HEK293 (cell line): ENCODE results near the gene CRYZL1.
"Not testable (repeated sequence)": the region's sequence is repeated elsewhere in the genome, so short reads cannot be mapped to it uniquely, and the experiment has no call there.

ENCODE experiments used
- CTCF ChIA-PET: fragments of 350-600 bp; formaldehyde crosslinking; extraction: SDS; loops from one replicate; lab custom pipeline; 2021; ENCODE audit warnings: antibody characterized with exemption; lab: Yijun Ruan, JAX
- POLR2A ChIA-PET: fragments of 300-600 bp; formaldehyde crosslinking; extraction: SDS; loops from one replicate; lab custom pipeline; 2020; ENCODE audit warnings: antibody characterized with exemption, inconsistent platforms; lab: Yijun Ruan, JAX
- H3K27ac ChIP-seq: fragments of 200-500 bp; sonication (Bioruptor generic); 2 replicates; pipeline ENCODE4 v1.5.1; 2014; ENCODE audit warnings: low read depth, low read length, control low read depth, inconsistent platforms; ENCODE audit errors: extremely low read depth
- H3K36me3 ChIP-seq, 2 experiments: fragments of 200-500 bp in 1 of 2; sonication (Bioruptor generic) in 1 of 2; 1 replicate in 1 of 2; 2 replicates in 1 of 2; pipeline ENCODE4 v1.5.1; 2014 to 2017; ENCODE audit warnings: inconsistent platforms in 2 of 2, low read length in 2 of 2; ENCODE audit not compliant: control insufficient read depth in 2 of 2, insufficient read depth in 1 of 2
- H3K4me1 ChIP-seq: fragments of 200-500 bp; sonication (Bioruptor generic); 2 replicates; pipeline ENCODE4 v1.5.1; 2014; ENCODE audit warnings: mild to moderate bottlenecking, low read length, inconsistent platforms; ENCODE audit not compliant: control insufficient read depth, insufficient read depth
- H3K4me3 ChIP-seq: 2 replicates; pipeline ENCODE4 v1.5.1; 2011; ENCODE audit warnings: low read depth, mild to moderate bottlenecking, control low read depth, low read length, moderate library complexity
- H3K9me3 ChIP-seq: fragments of 200-500 bp; sonication (Bioruptor generic); 2 replicates; pipeline ENCODE4 v1.5.1; 2014; ENCODE audit warnings: low read depth, low read length, inconsistent platforms; ENCODE audit not compliant: control insufficient read depth, insufficient read depth
- GLIS1 ChIP-seq: fragments of 450-650 bp; formaldehyde crosslinking; IDR thresholded peaks from 2 replicates; pipeline ENCODE4 v1.5.1; 2016; ENCODE audit warnings: missing biosample characterization, missing genetic modification characterization
- KLF1 ChIP-seq: fragments of 450-650 bp; formaldehyde crosslinking; IDR thresholded peaks from 2 replicates; pipeline ENCODE4 v1.5.1; 2016; ENCODE audit warnings: missing biosample characterization, missing genetic modification characterization
- WT1 ChIP-seq: fragments of 450-650 bp; formaldehyde crosslinking; IDR thresholded peaks from 2 replicates; pipeline ENCODE4 v1.5.1; 2016; ENCODE audit warnings: missing biosample characterization, missing genetic modification characterization
- ZNF112 ChIP-seq: fragments of 450-650 bp; formaldehyde crosslinking; IDR thresholded peaks from 2 replicates; pipeline ENCODE4 v1.5.0; 2017; ENCODE audit warnings: missing biosample characterization, missing genetic modification characterization
- ZNF146 ChIP-seq: fragments of 450-650 bp; formaldehyde crosslinking; IDR thresholded peaks from 2 replicates; pipeline ENCODE4 v1.5.1; 2016; ENCODE audit warnings: missing biosample characterization, missing genetic modification characterization
- ZNF174 ChIP-seq: fragments of 450-650 bp; formaldehyde crosslinking; IDR thresholded peaks from 2 replicates; pipeline ENCODE4 v1.5.0; 2017; ENCODE audit warnings: missing biosample characterization, mild to moderate bottlenecking, missing genetic modification characterization
- ZNF302 ChIP-seq: fragments of 450-650 bp; formaldehyde crosslinking; IDR thresholded peaks from 2 replicates; pipeline ENCODE4 v1.5.1; 2016; ENCODE audit warnings: missing biosample characterization, missing genetic modification characterization, low read depth
- ZNF580 ChIP-seq: fragments of 450-650 bp; formaldehyde crosslinking; IDR thresholded peaks from 2 replicates; pipeline ENCODE4 v1.5.1; 2016; ENCODE audit warnings: missing biosample characterization, missing genetic modification characterization
- ZNF776 ChIP-seq: fragments of 450-650 bp; formaldehyde crosslinking; IDR thresholded peaks from 2 replicates; pipeline ENCODE4 v1.5.0; 2017; ENCODE audit warnings: missing biosample characterization, missing genetic modification characterization, borderline replicate concordance
- TF ChIP-seq, protein P1 (sequence below): fragments of 450-650 bp; formaldehyde crosslinking; IDR thresholded peaks from 2 replicates; pipeline ENCODE4 v1.5.1; 2016; ENCODE audit warnings: missing biosample characterization, missing genetic modification characterization
- TF ChIP-seq, protein P2 (sequence below): fragments of 450-650 bp; formaldehyde crosslinking; IDR thresholded peaks from 2 replicates; pipeline ENCODE4 v1.5.1; 2016; ENCODE audit warnings: missing biosample characterization, missing genetic modification characterization
- TF ChIP-seq, protein P3 (sequence below): fragments of 450-650 bp; formaldehyde crosslinking; IDR thresholded peaks from 2 replicates; pipeline ENCODE4 v1.5.1; 2016; ENCODE audit warnings: missing biosample characterization, missing genetic modification characterization
- TF ChIP-seq, protein P4 (sequence below): fragments of 450-650 bp; formaldehyde crosslinking; IDR thresholded peaks from 2 replicates; pipeline ENCODE4 v1.5.1; 2016; ENCODE audit warnings: missing biosample characterization, missing genetic modification characterization

Gene CRYZL1

GRCh38 chr21:33680870-33681269, 39.3 kb upstream of the CRYZL1 start (continued):
- TF ChIP-seq ZNF174 (no peak), ZNF112 (tag by site-specific recombination) (no peak), ZNF776 (tag by site-specific recombination) (no peak), WT1 (no peak)
- TF ChIP-seq, protein P1, sequence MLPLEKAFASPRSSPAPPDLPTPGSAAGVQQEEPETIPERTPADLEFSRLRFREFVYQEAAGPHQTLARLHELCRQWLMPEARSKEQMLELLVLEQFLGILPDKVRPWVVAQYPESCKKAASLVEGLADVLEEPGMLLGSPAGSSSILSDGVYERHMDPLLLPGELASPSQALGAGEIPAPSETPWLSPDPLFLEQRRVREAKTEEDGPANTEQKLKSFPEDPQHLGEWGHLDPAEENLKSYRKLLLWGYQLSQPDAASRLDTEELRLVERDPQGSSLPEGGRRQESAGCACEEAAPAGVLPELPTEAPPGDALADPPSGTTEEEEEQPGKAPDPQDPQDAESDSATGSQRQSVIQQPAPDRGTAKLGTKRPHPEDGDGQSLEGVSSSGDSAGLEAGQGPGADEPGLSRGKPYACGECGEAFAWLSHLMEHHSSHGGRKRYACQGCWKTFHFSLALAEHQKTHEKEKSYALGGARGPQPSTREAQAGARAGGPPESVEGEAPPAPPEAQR, result no peak
- TF ChIP-seq, protein P2, sequence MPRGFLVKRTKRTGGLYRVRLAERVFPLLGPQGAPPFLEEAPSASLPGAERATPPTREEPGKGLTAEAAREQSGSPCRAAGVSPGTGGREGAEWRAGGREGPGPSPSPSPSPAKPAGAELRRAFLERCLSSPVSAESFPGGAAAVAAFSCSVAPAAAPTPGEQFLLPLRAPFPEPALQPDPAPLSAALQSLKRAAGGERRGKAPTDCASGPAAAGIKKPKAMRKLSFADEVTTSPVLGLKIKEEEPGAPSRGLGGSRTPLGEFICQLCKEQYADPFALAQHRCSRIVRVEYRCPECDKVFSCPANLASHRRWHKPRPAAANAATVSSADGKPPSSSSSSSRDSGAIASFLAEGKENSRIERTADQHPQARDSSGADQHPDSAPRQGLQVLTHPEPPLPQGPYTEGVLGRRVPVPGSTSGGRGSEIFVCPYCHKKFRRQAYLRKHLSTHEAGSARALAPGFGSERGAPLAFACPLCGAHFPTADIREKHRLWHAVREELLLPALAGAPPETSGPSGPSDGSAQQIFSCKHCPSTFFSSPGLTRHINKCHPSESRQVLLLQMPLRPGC (tag by site-specific recombination), result no peak
- TF ChIP-seq, protein P3, sequence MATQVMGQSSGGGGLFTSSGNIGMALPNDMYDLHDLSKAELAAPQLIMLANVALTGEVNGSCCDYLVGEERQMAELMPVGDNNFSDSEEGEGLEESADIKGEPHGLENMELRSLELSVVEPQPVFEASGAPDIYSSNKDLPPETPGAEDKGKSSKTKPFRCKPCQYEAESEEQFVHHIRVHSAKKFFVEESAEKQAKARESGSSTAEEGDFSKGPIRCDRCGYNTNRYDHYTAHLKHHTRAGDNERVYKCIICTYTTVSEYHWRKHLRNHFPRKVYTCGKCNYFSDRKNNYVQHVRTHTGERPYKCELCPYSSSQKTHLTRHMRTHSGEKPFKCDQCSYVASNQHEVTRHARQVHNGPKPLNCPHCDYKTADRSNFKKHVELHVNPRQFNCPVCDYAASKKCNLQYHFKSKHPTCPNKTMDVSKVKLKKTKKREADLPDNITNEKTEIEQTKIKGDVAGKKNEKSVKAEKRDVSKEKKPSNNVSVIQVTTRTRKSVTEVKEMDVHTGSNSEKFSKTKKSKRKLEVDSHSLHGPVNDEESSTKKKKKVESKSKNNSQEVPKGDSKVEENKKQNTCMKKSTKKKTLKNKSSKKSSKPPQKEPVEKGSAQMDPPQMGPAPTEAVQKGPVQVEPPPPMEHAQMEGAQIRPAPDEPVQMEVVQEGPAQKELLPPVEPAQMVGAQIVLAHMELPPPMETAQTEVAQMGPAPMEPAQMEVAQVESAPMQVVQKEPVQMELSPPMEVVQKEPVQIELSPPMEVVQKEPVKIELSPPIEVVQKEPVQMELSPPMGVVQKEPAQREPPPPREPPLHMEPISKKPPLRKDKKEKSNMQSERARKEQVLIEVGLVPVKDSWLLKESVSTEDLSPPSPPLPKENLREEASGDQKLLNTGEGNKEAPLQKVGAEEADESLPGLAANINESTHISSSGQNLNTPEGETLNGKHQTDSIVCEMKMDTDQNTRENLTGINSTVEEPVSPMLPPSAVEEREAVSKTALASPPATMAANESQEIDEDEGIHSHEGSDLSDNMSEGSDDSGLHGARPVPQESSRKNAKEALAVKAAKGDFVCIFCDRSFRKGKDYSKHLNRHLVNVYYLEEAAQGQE (tag by site-specific recombination), result no peak
- TF ChIP-seq, all 188 proteins: peak for 0

DNA sequence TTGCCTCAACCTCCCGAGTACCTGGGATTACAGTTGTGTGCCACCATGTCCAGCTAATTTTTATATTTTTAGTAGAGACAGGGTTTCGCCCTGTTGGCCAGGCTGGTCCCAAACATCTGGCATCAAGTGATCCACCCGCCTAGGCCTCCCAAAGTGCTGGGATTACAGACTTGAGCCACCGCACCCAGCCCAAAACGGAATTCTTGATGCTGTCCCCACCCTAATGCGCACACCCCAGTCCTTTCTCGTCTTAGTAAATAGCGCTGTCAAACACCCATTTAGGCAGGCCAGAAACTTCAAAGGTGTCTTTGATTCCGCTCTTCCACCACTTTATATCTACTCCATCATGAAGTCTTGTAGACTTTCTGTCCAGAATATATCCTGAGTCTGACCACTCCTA, 35.9 kb upstream of the CRYZL1 start:
- no peak overlapping the region for H3K27ac ChIP-seq
- CTCF ChIA-PET, result no interaction called here
- H3K9me3 ChIP-seq, result no peaks in the 10 kb centered on the region
- TF ChIP-seq GLIS1 (tag by site-specific recombination) (no peak), ZNF302 (tag by site-specific recombination) (no peak), KLF1 (tag by site-specific recombination) (0 out of 2 replicates have a peak, but pooled peaks have one; percentile 19)
- TF ChIP-seq, protein P4, sequence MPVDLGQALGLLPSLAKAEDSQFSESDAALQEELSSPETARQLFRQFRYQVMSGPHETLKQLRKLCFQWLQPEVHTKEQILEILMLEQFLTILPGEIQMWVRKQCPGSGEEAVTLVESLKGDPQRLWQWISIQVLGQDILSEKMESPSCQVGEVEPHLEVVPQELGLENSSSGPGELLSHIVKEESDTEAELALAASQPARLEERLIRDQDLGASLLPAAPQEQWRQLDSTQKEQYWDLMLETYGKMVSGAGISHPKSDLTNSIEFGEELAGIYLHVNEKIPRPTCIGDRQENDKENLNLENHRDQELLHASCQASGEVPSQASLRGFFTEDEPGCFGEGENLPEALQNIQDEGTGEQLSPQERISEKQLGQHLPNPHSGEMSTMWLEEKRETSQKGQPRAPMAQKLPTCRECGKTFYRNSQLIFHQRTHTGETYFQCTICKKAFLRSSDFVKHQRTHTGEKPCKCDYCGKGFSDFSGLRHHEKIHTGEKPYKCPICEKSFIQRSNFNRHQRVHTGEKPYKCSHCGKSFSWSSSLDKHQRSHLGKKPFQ, result no peak
- H3K4me3 ChIP-seq, result no peak overlapping the region
- no peaks in the 10 kb centered on the region for H3K36me3 ChIP-seq
- peaks cover 13% of the 10 kb centered on the region for H3K4me1 ChIP-seq
- POLR2A ChIA-PET, result no interaction called here

- H3K9me3 ChIP-seq, CTCF ChIA-PET, H3K4me3 ChIP-seq, H3K27ac ChIP-seq, H3K36me3 ChIP-seq, POLR2A ChIA-PET: not testable (repeated sequence)
- peaks cover 13% of the 10 kb centered on the region for H3K4me1 ChIP-seq
- TF ChIP-seq ZNF580 (tag by site-specific recombination), result 0 out of 2 replicates have a peak, but pooled peaks have one; percentile 53
- TF ChIP-seq ZNF146, result peak; percentile 97
These were observed 35.1 kb upstream of the CRYZL1 start for GRCh38 chr21:33676666-33677065.
